Spinal cord (tissue), 10 donors: Measurements from ENCODE around the gene KRTAP4-8. TPM values are rescaled to one million over a fixed set of nuclear protein-coding genes. Genes with fewer than 3 reads are reported as not detected.
"Not testable (repeated sequence)": the region's sequence is repeated elsewhere in the genome, so short reads cannot be mapped to it uniquely, and the experiment has no call there.

Experiments used
- DNase-seq, 6 donors: peaks; one replicate each; pipeline versions ENCODE4 v3.0.0 to v3.0.0-alpha.2; 2013 to 2015; ENCODE audit warnings: low spot score in 6 of 6, low read depth in 4 of 6
- H3K27ac ChIP-seq: one replicate; pipeline ENCODE4 v1.5.1; 2013; ENCODE audit warnings: low read depth, low read length, control low read depth
- H3K27me3 ChIP-seq: one replicate; pipeline ENCODE4 v1.6.1; 2013; ENCODE audit warnings: low read length; ENCODE audit not compliant: control insufficient read depth, insufficient read depth
- H3K36me3 ChIP-seq: one replicate; pipeline ENCODE4 v1.6.1; 2013; ENCODE audit warnings: low read length; ENCODE audit not compliant: control insufficient read depth, insufficient read depth
- H3K4me1 ChIP-seq: one replicate; pipeline ENCODE4 v1.6.1; 2013; ENCODE audit warnings: low read length; ENCODE audit not compliant: control insufficient read depth, insufficient read depth
- H3K4me3 ChIP-seq: one replicate; pipeline ENCODE4 v1.5.1; 2013; ENCODE audit warnings: low read depth, low read length, control low read depth
- H3K9me3 ChIP-seq: one replicate; pipeline ENCODE4 v1.6.1; 2013; ENCODE audit warnings: low read length; ENCODE audit not compliant: control insufficient read depth, insufficient read depth
- WGBS: methylation state at CpG from one replicate; pipeline ENCODE4 v1.1.5; 2013; ENCODE audit warnings: missing lambda C conversion rate; ENCODE audit not compliant: insufficient coverage; 5-methylcytosine and 5-hydroxymethylcytosine counted together
- polyA plus RNA-seq, 2 donors: library from polyadenylated mRNA; unstranded; fragments of 120-200 nt; gene quantifications; one replicate each; pipeline ENCODE4 v1.2.1, GENCODE V29; 2013; ENCODE audit not compliant: insufficient read length in 2 of 2
- total RNA-seq, 2 donors: library from RNA; depleted of rRNA in 1 of 2; stranded (reverse); fragments of 120-200 nt in 1 of 2; fragments of >200 nt in 1 of 2; gene quantifications; one replicate each; pipeline versions ENCODE4 v1.2.3 to v1.2.4, GENCODE V29; 2013 to 2014
- donor health status: healthy.

The KRTAP4-8 gene
- total and polyA plus RNA-seq, 4 donors = not detected

- peaks cover 2% of the 10 kb centered on the region for H3K9me3 ChIP-seq
- H3K27ac ChIP-seq = no peak overlapping the region
- DNase-seq = no peak
- no peaks in the 10 kb centered on the region for H3K36me3 ChIP-seq
- H3K27me3 ChIP-seq = no peaks in the 10 kb centered on the region
- no CpG with 5 or more reads among the region's 2 CpGs for WGBS
- no peak overlapping the region for H3K4me3 ChIP-seq
- no peaks in the 10 kb centered on the region for H3K4me1 ChIP-seq
These were observed 13.4 kb upstream of the KRTAP4-8 start for GRCh38 chr17:41111151-41111885.

- not testable (repeated sequence) for H3K4me1 ChIP-seq, H3K27me3 ChIP-seq, DNase-seq, H3K36me3 ChIP-seq, H3K27ac ChIP-seq, H3K9me3 ChIP-seq, H3K4me3 ChIP-seq
- WGBS = no CpG with 5 or more reads among the region's 1 CpG
These were observed 10.9 kb upstream of the KRTAP4-8 start for GRCh38 chr17:41108728-41109386.

- Histone ChIP-seq H3K4me1 (no peaks in the 10 kb centered on the region), H3K36me3 (no peaks in the 10 kb centered on the region), H3K4me3 (no peak overlapping the region), H3K27me3 (no peaks in the 10 kb centered on the region), H3K27ac (no peak overlapping the region), H3K9me3 (no peaks in the 10 kb centered on the region)
- 89% methylated on average over 1 of the region's 1 CpG for WGBS
- DNase-seq = no peak
These were observed 10.1 kb upstream of the KRTAP4-8 start for GRCh38 chr17:41107941-41108450.

GRCh38 chr17:41105347-41105746 is 7.4 kb upstream of the KRTAP4-8 start, which contains the start of gene KRTAP4-9:
Gene KRTAP4-9, plus strand, starts transcription at chr17:41105389. Its CDS starts 0 bp downstream, at chr17:41105389.
- H3K4me1 ChIP-seq, H3K27me3 ChIP-seq, H3K9me3 ChIP-seq, H3K36me3 ChIP-seq, H3K4me3 ChIP-seq, DNase-seq, H3K27ac ChIP-seq: not testable (repeated sequence)
- 69% methylated on average over 9 of the region's 10 CpGs for WGBS

- not testable (repeated sequence) for H3K9me3 ChIP-seq, H3K4me3 ChIP-seq
- no CpG with 5 or more reads among the region's 2 CpGs for WGBS
These were observed 6.6 kb upstream of the KRTAP4-8 start for GRCh38 chr17:41104386-41105038.

GRCh38 chr17:41103896-41104295 is 6.0 kb upstream of the KRTAP4-8 start:
- H3K27ac ChIP-seq = no peak overlapping the region
- H3K27me3 ChIP-seq = no peaks in the 10 kb centered on the region
- H3K4me3 ChIP-seq = no peak overlapping the region
- H3K36me3 ChIP-seq = no peaks in the 10 kb centered on the region
- H3K4me1 ChIP-seq = no peaks in the 10 kb centered on the region
- no peak for DNase-seq
- H3K9me3 ChIP-seq = no peaks in the 10 kb centered on the region
- no CpG with 5 or more reads among the region's 1 CpG for WGBS

More at GRCh38 chr17:41104386-41105038, 6.6 kb upstream of the KRTAP4-8 start:
- not testable (repeated sequence) for H3K27me3 ChIP-seq, H3K36me3 ChIP-seq, H3K4me1 ChIP-seq, H3K27ac ChIP-seq, DNase-seq

GRCh38 chr17:41101586-41102259 is 3.8 kb upstream of the KRTAP4-8 start, which contains the start of gene KRTAP4-16:
Gene KRTAP4-16, minus strand, starts transcription at chr17:41102209. Its CDS starts 0 bp downstream, at chr17:41102209.
- no peaks in the 10 kb centered on the region for H3K4me1 ChIP-seq
- H3K27me3 ChIP-seq = no peaks in the 10 kb centered on the region
- no peak for DNase-seq
- H3K9me3 ChIP-seq = no peaks in the 10 kb centered on the region
- no peak within 1 kb of the TSS for H3K27ac ChIP-seq
- H3K4me3 ChIP-seq = no peak within 1 kb of the TSS
- 43% methylated on average over 9 of the region's 10 CpGs for WGBS
- no peaks in the 10 kb centered on the region for H3K36me3 ChIP-seq

- not testable (repeated sequence) for H3K27ac ChIP-seq, H3K4me3 ChIP-seq, H3K36me3 ChIP-seq, H3K27me3 ChIP-seq, H3K9me3 ChIP-seq, H3K4me1 ChIP-seq, DNase-seq
- WGBS = 100% methylated on average over 1 of the region's 7 CpGs
These were observed 1.9 kb upstream of the KRTAP4-8 start for GRCh38 chr17:41099682-41100480.

GRCh38 chr17:41098481-41098880 is 539 bp upstream of the KRTAP4-8 start:
- no peaks in the 10 kb centered on the region for H3K27me3 ChIP-seq
- DNase-seq = no peak
- H3K27ac ChIP-seq = no peak overlapping the region
- H3K9me3 ChIP-seq = no peaks in the 10 kb centered on the region
- no peaks in the 10 kb centered on the region for H3K36me3 ChIP-seq
- H3K4me1 ChIP-seq = no peaks in the 10 kb centered on the region
- 80% methylated on average over 1 of the region's 6 CpGs for WGBS
- no peak overlapping the region for H3K4me3 ChIP-seq
